CD4-positive, alpha-beta T cell treated with Interleukin-6 at 100 ng/mL for 8 hours (primary cell): Measurements from ENCODE around the gene PSTPIP1.
A peak's percentile ranks its signal among the peaks of the same experiment; 100 is the strongest.

ENCODE experiments used
- DNase-seq: peaks from one replicate; pipeline ENCODE4 v3.0.0-alpha.2; 2020; ENCODE audit warnings: mixed read lengths, low spot score

Gene PSTPIP1

GRCh38 chr15:76978522-76979330 lies 16.2 kb upstream of the PSTPIP1 start:
- DNase-seq = no peak

GRCh38 chr15:76979331-76979925 lies 15.5 kb upstream of the PSTPIP1 start:
- DNase-seq = no peak

- DNase-seq = no peak
Observed at GRCh38 chr15:76979996-76980520, 14.9 kb upstream of the PSTPIP1 start.

- no peak for DNase-seq
Observed at GRCh38 chr15:76982356-76982755, 12.6 kb upstream of the PSTPIP1 start.

GRCh38 chr15:76982756-76983155 lies 12.2 kb upstream of the PSTPIP1 start:
- no peak for DNase-seq

GRCh38 chr15:76983590-76984375 lies 11.1 kb upstream of the PSTPIP1 start:
- no peak for DNase-seq

- no peak for DNase-seq
Observed at GRCh38 chr15:76986743-76987142, 8.2 kb upstream of the PSTPIP1 start.

GRCh38 chr15:76987276-76987675 lies 7.7 kb upstream of the PSTPIP1 start:
- no peak for DNase-seq

- no peak for DNase-seq
Observed at GRCh38 chr15:76987896-76988860, 6.7 kb upstream of the PSTPIP1 start.

- no peak for DNase-seq
Observed at GRCh38 chr15:76988867-76989780, 5.8 kb upstream of the PSTPIP1 start.

- DNase-seq = no peak
Observed at GRCh38 chr15:76991048-76991447, 3.9 kb upstream of the PSTPIP1 start.

- no peak for DNase-seq
Observed at GRCh38 chr15:76991741-76992645, 2.9 kb upstream of the PSTPIP1 start.

- no peak for DNase-seq
Observed at GRCh38 chr15:76993114-76993725, 1.7 kb upstream of the PSTPIP1 start.

- DNase-seq = peak; percentile 71
Observed at GRCh38 chr15:76994001-76994400, 925 bp upstream of the PSTPIP1 start.

- DNase-seq = no peak
Observed at GRCh38 chr15:76994496-76994895, 430 bp upstream of the PSTPIP1 start.

GRCh38 chr15:76996076-76996525 lies 1.2 kb downstream of the PSTPIP1 start:
- no peak for DNase-seq

- DNase-seq = peak; percentile 64
Observed at GRCh38 chr15:76996526-76997401, 1.8 kb downstream of the PSTPIP1 start.
